ENCODE data around the gene TIAM1.

The TIAM1 gene

DNA sequence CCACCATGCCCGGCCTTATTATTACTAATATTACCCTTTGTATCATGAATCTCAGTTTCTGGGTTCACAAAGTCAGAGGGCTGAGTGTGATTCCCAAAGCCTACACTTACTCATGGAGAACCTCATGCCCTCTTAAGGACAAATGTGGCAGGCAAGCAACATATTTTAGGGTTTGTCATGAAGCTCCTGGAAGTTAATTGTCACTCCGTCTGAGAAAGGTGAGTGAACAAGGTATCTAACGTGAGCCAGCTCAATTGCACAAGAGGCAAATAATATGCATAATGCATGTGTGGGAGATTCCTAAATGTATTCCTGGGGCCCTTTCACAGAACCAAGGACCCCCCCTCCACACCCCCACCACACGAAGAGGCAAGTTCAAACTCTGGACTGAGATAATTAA, 10.1 kb upstream of the TIAM1 start:
- no peak for DNase-seq (ENCODE audit: low read depth)
- TF ChIP-seq, protein P1, sequence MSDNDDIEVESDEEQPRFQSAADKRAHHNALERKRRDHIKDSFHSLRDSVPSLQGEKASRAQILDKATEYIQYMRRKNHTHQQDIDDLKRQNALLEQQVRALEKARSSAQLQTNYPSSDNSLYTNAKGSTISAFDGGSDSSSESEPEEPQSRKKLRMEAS (IDR thresholded peaks at IDR 0.05; ENCODE audit: low read depth, low read length), result no peak
- TF ChIP-seq, protein P2, sequence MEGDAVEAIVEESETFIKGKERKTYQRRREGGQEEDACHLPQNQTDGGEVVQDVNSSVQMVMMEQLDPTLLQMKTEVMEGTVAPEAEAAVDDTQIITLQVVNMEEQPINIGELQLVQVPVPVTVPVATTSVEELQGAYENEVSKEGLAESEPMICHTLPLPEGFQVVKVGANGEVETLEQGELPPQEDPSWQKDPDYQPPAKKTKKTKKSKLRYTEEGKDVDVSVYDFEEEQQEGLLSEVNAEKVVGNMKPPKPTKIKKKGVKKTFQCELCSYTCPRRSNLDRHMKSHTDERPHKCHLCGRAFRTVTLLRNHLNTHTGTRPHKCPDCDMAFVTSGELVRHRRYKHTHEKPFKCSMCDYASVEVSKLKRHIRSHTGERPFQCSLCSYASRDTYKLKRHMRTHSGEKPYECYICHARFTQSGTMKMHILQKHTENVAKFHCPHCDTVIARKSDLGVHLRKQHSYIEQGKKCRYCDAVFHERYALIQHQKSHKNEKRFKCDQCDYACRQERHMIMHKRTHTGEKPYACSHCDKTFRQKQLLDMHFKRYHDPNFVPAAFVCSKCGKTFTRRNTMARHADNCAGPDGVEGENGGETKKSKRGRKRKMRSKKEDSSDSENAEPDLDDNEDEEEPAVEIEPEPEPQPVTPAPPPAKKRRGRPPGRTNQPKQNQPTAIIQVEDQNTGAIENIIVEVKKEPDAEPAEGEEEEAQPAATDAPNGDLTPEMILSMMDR (IDR thresholded peaks at IDR 0.05; ENCODE audit: low read depth, low read length), result no peak
- TF ChIP-seq MYC (IDR thresholded peaks at IDR 0.05; ENCODE audit: low read depth, low read length) (no peak), POLR2A (IDR thresholded peaks at IDR 0.05; ENCODE audit: extremely low read depth, insufficient read length) (no peak)

DNA sequence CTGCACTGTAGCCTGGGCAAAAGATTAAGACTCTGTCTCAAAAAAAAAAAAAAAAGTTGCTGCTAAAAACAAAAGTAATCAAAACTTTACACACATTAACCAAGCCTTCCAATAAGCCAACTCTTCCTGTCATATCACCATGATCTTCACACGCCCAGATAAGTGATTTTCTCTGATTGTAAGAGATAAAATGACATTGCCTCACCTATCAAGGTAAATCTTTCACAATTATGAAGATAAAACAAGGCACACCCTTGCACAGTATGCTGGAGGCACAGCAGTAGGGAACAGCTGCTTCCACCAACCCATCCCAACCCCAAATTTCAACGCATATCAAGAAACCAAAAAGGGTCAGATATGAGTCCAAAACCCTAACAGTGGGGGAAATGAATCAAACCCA, 8.8 kb upstream of the TIAM1 start:
- no peak for DNase-seq (ENCODE audit: low read depth)
- H3K4me3 ChIP-seq (ENCODE audit: low read depth, low read length), result no peak overlapping the region
- TF ChIP-seq POLR2A (IDR thresholded peaks at IDR 0.05; ENCODE audit: extremely low read depth, insufficient read length) (no peak), MYC (IDR thresholded peaks at IDR 0.05; ENCODE audit: low read depth, low read length) (no peak)
- TF ChIP-seq, protein P2 (IDR thresholded peaks at IDR 0.05; ENCODE audit: low read depth, low read length), result no peak
- TF ChIP-seq, protein P1 (IDR thresholded peaks at IDR 0.05; ENCODE audit: low read depth, low read length), result no peak

More for the DNA sequence above, 10.1 kb upstream of the TIAM1 start:
- no peak overlapping the region for H3K4me3 ChIP-seq (ENCODE audit: low read depth, low read length)

DNA sequence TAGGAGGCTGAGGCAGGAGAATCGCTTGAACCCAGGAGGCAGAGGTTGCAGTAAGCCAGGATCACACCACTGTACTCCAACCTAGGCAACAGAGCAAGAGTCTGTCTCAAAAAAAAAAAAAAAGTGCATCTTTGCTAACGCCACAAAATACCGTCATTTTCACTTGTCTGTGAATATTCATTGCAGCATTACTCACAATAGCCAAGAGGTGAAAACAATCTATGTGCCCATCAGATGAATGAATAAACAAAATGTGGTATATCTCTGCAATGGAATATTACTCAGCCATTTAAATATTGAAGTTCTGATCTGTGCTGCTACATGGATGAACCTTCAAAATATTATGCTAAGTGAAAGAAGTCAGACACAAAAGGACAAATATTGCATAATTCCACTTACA, 7.9 kb upstream of the TIAM1 start:
- no peak for DNase-seq (ENCODE audit: low read depth)
- TF ChIP-seq POLR2A (IDR thresholded peaks at IDR 0.05; ENCODE audit: extremely low read depth, insufficient read length) (no peak), MYC (IDR thresholded peaks at IDR 0.05; ENCODE audit: low read depth, low read length) (no peak)
- TF ChIP-seq, protein P1 (IDR thresholded peaks at IDR 0.05; ENCODE audit: low read depth, low read length), result no peak
- TF ChIP-seq, protein P2 (IDR thresholded peaks at IDR 0.05; ENCODE audit: low read depth, low read length), result no peak
- no peak overlapping the region for H3K4me3 ChIP-seq (ENCODE audit: low read depth, low read length)

DNA sequence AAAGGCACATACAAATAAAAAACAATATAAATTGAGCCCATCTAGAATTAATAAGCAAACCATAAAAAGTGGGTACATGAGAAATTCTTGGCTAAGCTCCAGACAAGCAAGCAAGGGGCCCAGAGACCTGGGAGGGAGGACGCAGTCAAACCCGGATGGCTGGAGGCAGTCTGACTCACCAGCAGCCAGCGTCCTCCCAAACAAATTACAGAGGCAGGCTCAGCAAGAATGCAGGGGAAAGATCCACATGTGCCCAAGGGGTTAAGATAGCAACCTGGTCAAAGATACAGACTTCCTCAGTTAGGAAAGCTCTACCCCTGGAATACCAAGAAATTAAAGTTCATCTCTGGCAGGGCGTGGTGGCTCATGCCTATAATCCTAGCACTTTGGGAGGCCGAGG, 7.4 kb upstream of the TIAM1 start:
- no peak overlapping the region for H3K4me3 ChIP-seq (ENCODE audit: low read depth, low read length)
- no peak for DNase-seq (ENCODE audit: low read depth)
- TF ChIP-seq MYC (IDR thresholded peaks at IDR 0.05; ENCODE audit: low read depth, low read length) (no peak), POLR2A (IDR thresholded peaks at IDR 0.05; ENCODE audit: extremely low read depth, insufficient read length) (no peak)
- TF ChIP-seq, protein P2 (IDR thresholded peaks at IDR 0.05; ENCODE audit: low read depth, low read length), result no peak
- TF ChIP-seq, protein P1 (IDR thresholded peaks at IDR 0.05; ENCODE audit: low read depth, low read length), result no peak

DNA sequence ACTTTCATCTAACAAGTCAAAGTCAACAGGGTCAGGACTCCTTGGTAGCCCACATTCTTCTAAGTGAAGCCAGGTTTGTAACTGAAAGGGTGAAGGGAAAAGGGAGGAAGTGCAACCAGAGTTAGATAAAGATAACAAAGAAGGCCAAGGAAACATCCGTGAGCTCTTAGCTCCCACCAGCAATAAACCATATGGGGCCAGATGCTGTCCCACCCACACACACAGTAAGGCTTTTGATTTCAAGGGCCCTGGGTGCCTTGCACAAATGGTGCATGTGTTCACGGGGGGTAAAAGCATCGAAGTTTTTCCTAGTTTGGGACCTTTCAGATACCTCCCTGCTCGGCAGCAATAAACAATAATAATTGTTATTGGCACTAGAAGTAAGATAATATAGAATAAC, 5.1 kb upstream of the TIAM1 start:
- DNase-seq (ENCODE audit: low read depth), result no peak
- H3K4me3 ChIP-seq (ENCODE audit: low read depth, low read length), result no peak overlapping the region
- TF ChIP-seq, protein P1 (IDR thresholded peaks at IDR 0.05; ENCODE audit: low read depth, low read length), result no peak
- TF ChIP-seq POLR2A (IDR thresholded peaks at IDR 0.05; ENCODE audit: extremely low read depth, insufficient read length) (no peak), MYC (IDR thresholded peaks at IDR 0.05; ENCODE audit: low read depth, low read length) (no peak)
- TF ChIP-seq, protein P2 (IDR thresholded peaks at IDR 0.05; ENCODE audit: low read depth, low read length), result no peak

DNA sequence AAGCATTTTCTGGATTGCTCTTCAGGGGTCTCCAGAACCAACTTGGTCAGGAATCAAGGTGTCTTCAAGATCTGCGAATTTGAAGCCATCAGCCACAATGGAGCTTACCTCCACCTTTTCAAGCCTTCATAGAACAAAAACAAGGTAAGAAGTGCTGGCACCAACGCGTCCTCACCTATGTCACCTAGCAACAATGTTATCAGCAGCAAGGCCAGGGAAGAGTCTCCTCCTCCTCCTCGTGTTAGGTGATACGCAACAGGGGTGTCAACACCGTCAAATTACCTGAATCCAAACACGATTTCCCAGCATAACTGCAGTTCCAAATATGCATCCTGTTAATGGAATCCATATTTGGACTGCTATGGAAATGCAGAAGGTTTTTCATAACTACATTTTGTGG, 4.1 kb upstream of the TIAM1 start:
- TF ChIP-seq, protein P2 (IDR thresholded peaks at IDR 0.05; ENCODE audit: low read depth, low read length), result no peak
- TF ChIP-seq POLR2A (IDR thresholded peaks at IDR 0.05; ENCODE audit: extremely low read depth, insufficient read length) (no peak), MYC (IDR thresholded peaks at IDR 0.05; ENCODE audit: low read depth, low read length) (no peak)
- TF ChIP-seq, protein P1 (IDR thresholded peaks at IDR 0.05; ENCODE audit: low read depth, low read length), result no peak
- no peak for DNase-seq (ENCODE audit: low read depth)
- H3K4me3 ChIP-seq (ENCODE audit: low read depth, low read length), result no peak overlapping the region
